ENCODE results near the gene VAMP1. TPM values are rescaled to one million over a fixed set of nuclear protein-coding genes. Genes with fewer than 3 reads are reported as not detected.
A peak's percentile ranks its signal among the peaks of the same experiment; 100 is the strongest.

Gene VAMP1
- polyA plus RNA-seq, 1 donor, result 9.6 TPM

DNA sequence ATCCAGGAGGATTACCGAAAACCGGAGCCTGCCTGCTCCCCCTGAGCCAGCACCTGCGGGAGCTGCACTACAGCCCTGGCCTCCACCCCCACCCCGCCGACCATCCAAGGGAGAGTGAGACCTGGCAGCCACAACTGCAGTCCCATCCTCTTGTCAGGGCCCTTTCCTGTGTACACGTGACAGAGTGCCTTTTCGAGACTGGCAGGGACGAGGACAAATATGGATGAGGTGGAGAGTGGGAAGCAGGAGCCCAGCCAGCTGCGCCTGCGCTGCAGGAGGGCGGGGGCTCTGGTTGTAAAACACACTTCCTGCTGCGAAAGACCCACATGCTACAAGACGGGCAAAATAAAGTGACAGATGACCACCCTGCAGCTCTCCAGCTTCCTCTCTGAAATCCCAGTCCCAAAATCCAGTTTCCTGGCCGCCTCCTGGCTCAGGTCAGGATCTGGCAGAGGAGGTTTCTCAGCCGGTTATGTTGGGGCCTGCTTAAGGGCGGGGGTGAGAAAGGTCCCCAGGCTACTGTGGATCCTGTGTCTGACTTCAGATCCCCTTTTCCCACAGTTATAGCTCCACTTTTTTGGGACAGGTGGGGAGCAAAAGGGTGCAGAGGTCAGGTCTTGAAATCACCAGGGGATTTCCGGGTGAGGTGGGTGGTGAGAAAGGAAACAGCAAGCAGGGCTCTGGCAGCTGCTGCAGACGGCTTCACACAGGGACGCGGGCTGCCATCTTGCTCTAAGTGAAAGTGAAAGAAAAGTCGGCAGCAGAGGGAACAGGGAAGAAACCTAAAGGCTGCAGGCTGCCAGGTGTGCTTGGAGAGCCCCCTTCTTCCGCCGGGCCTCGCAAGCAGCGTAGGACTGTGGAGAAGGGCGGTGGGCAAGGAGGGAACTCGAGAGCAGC, 18.9 kb downstream of the VAMP1 start, which contains the start of gene TAPBPL:
Gene TAPBPL (plus strand): TSS at position 695 of the 897 bp plus-strand sequence. CDS start 207 bp downstream, outside the sequence.
- Histone ChIP-seq H3K4me3 (ENCODE audit: low read length) (peak within 1 kb of the TSS; percentile 75), H3K27me3 (ENCODE audit: control insufficient read depth, insufficient read depth, low read length) (no peaks in the 10 kb centered on the region), H3K4me1 (ENCODE audit: control insufficient read depth, insufficient read depth, low read length) (peaks cover 17% of the 10 kb centered on the region), H3K27ac (ENCODE audit: low read length) (peak within 1 kb of the TSS; percentile 96), H3K9me3 (ENCODE audit: control insufficient read depth, low read depth, low read length) (no peaks in the 10 kb centered on the region), H3K36me3 (ENCODE audit: control insufficient read depth, insufficient read depth, low read length) (peaks cover 24% of the 10 kb centered on the region)
- DNase-seq, result peak; percentile 87 to 94
- WGBS (ENCODE audit: insufficient coverage, low lambda C conversion rate), result no CpG with 5 or more reads among the region's 27 CpGs

DNA sequence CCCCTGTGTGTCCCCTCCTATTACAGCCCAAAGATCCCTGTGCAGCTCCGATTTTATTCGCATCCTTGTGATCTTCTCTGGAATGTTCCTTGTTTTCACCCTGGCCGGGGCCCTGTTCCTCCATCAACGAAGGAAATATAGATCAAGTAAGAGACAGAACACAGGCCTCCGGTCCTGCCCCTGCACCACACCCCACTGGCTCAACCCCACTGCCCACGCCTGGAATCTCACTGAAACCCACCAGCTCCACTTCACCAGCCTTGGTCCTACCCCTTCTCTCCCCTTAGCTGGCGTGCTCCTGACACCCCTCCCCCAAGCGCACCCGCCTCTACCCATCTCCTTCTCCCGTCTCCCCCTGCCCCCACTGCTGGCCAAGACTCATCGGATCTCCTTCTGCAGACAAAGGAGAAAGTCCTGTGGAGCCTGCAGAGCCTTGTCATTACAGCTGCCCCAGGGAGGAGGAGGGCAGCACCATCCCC, 19.6 kb downstream of the VAMP1 start:
- peak overlapping the region; percentile 75 for H3K4me3 ChIP-seq (ENCODE audit: low read length)
- peak overlapping the region; percentile 96 for H3K27ac ChIP-seq (ENCODE audit: low read length)
- H3K27me3 ChIP-seq (ENCODE audit: control insufficient read depth, insufficient read depth, low read length), result no peaks in the 10 kb centered on the region
- WGBS (ENCODE audit: insufficient coverage, low lambda C conversion rate), result no CpG with 5 or more reads among the region's 11 CpGs
- no peaks in the 10 kb centered on the region for H3K9me3 ChIP-seq (ENCODE audit: control insufficient read depth, low read depth, low read length)
- DNase-seq, result no peak
- peaks cover 17% of the 10 kb centered on the region for H3K4me1 ChIP-seq (ENCODE audit: control insufficient read depth, insufficient read depth, low read length)
- peaks cover 31% of the 10 kb centered on the region for H3K36me3 ChIP-seq (ENCODE audit: control insufficient read depth, insufficient read depth, low read length)

DNA sequence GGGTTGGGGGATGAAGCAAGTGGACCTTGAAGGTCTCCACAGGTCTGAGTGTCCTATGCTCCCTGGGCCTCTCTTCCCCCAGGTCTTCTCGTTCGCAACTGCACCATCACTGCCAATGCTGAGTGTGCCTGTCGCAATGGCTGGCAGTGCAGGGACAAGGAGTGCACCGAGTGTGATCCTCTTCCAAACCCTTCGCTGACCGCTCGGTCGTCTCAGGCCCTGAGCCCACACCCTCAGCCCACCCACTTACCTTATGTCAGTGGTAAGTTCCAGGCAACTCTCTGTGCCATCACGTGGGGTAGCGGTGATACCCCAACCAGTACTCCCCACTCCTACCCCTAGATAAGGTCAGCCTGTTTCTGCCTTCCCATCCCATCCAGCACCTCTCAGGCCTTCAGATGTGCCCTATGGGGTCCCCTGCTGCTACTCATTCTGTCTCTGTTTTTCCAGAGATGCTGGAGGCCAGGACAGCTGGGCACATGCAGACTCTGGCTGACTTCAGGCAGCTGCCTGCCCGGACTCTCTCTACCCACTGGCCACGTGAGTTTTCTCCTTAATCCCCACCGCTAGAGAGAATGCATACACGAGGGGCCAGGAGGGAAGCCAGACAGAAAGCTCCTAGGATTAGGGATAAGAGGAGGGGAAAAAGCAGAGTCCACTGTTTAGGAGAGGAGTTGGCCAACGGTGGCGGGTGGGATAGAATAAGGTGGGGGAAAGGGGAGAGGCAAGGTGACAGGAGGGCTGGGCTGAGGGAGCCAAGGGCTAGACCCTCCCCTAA, 20.2 kb downstream of the VAMP1 start:
- Histone ChIP-seq H3K9me3 (ENCODE audit: control insufficient read depth, low read depth, low read length) (no peaks in the 10 kb centered on the region), H3K27me3 (ENCODE audit: control insufficient read depth, insufficient read depth, low read length) (no peaks in the 10 kb centered on the region), H3K36me3 (ENCODE audit: control insufficient read depth, insufficient read depth, low read length) (peaks cover 35% of the 10 kb centered on the region), H3K27ac (ENCODE audit: low read length) (peak overlapping the region; percentile 96), H3K4me1 (ENCODE audit: control insufficient read depth, insufficient read depth, low read length) (peaks cover 17% of the 10 kb centered on the region), H3K4me3 (ENCODE audit: low read length) (peak overlapping the region; percentile 75)
- WGBS (ENCODE audit: insufficient coverage, low lambda C conversion rate), result no CpG with 5 or more reads among the region's 16 CpGs
- DNase-seq, result no peak

DNA sequence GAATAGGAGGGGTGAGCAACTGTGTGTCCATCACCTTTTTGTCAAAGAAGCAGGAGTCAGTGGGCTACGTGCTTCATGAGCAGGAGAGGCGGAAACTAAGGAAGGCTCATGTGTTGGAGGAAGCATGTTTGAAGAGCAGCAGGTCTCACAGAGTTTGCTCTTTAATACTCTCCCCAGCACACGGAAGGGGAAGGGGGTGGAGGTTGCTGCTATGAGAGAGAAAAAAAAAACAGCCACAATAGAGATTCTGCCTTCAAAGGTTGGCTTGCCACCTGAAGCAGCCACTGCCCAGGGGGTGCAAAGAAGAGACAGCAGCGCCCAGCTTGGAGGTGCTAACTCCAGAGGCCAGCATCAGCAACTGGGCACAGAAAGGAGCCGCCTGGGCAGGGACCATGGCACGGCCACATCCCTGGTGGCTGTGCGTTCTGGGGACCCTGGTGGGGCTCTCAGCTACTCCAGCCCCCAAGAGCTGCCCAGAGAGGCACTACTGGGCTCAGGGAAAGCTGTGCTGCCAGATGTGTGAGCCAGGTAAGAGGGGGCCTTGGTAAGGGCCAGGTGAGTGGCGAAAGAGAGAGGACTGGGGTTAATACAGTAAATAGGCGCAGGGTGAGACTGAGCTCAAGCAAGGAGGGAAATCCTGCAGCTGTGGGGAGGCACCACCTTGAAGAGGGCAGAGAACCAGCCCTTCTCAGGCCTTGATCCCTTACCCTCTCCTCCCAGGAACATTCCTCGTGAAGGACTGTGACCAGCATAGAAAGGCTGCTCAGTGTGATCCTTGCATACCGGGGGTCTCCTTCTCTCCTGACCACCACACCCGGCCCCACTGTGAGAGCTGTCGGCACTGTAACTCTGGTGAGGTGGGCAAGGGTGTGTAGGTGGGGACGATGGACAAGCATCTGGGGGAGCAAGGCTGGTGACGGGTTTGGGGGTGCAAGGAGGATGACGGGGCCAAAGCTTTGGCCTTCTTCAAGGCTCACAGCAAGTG, 25.5 kb downstream of the VAMP1 start, which contains the start of gene CD27:
Gene CD27 (plus strand): TSS at position 252 of the 985 bp plus-strand sequence. CDS start 141 bp downstream, at position 393.
- WGBS (ENCODE audit: insufficient coverage, low lambda C conversion rate), result no CpG with 5 or more reads among the region's 16 CpGs
- Histone ChIP-seq H3K4me3 (ENCODE audit: low read length) (no peak within 1 kb of the TSS), H3K27me3 (ENCODE audit: control insufficient read depth, insufficient read depth, low read length) (no peaks in the 10 kb centered on the region), H3K36me3 (ENCODE audit: control insufficient read depth, insufficient read depth, low read length) (peaks cover 31% of the 10 kb centered on the region), H3K4me1 (ENCODE audit: control insufficient read depth, insufficient read depth, low read length) (no peaks in the 10 kb centered on the region), H3K9me3 (ENCODE audit: control insufficient read depth, low read depth, low read length) (no peaks in the 10 kb centered on the region), H3K27ac (ENCODE audit: low read length) (no peak within 1 kb of the TSS)
- no peak for DNase-seq

DNA sequence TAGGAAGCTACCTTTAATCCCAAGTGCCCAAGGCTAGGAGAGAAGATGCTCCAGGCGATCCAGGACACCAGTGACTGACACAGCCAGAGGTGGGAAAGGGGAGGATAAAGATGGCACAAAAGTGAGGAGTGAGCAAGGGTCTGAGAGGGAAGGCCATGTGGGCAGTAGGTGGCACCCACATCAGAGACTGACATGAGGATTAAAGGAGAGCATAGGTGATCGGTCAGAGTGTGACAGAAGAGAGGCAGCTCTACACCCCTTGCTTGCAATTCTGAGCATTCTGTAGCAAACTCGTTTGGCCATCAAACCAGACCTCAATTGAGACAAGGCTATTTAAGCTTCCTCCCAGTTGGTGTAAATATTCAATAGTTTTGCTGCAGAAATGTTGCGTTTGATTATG, 26.4 kb downstream of the VAMP1 start:
- Histone ChIP-seq H3K27ac (ENCODE audit: low read length) (no peak overlapping the region), H3K36me3 (ENCODE audit: control insufficient read depth, insufficient read depth, low read length) (peaks cover 31% of the 10 kb centered on the region), H3K4me1 (ENCODE audit: control insufficient read depth, insufficient read depth, low read length) (no peaks in the 10 kb centered on the region), H3K9me3 (ENCODE audit: control insufficient read depth, low read depth, low read length) (no peaks in the 10 kb centered on the region), H3K27me3 (ENCODE audit: control insufficient read depth, insufficient read depth, low read length) (no peaks in the 10 kb centered on the region), H3K4me3 (ENCODE audit: low read length) (no peak overlapping the region)
- no peak for DNase-seq
- no CpG with 5 or more reads among the region's 4 CpGs for WGBS (ENCODE audit: insufficient coverage, low lambda C conversion rate)

DNA sequence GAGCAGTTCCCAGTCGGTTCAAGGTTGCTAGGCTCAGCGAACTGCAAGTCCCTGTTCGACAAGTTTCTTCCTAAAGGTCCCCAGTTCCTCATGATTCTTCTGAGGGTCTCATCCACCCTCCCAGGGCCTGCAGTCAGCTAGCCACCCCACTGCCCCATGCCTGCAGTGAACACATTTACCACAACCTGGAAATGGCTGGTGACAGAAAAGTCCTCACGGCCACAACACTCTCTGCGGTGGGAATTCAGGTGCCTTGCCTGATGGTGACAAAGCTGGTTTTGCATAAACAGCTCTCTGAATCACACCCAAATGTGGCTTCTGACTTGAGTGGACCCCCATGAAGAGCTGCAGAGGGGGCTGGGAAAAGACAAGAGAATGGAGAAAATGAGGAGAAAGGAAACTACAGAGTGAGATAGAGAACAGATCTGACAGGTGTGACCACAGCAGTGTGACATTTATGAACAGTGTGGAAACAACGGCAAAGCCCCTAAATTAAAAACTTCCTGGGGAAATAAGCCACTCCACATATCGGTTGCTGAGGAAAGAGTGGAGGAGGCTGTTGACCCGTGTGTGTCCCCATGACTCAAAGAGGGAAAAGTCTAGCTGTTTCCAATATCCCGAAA, 27.0 kb downstream of the VAMP1 start:
- H3K4me3 ChIP-seq (ENCODE audit: low read length), result no peak overlapping the region
- no peaks in the 10 kb centered on the region for H3K9me3 ChIP-seq (ENCODE audit: control insufficient read depth, low read depth, low read length)
- no CpG with 5 or more reads among the region's 9 CpGs for WGBS (ENCODE audit: insufficient coverage, low lambda C conversion rate)
- H3K4me1 ChIP-seq (ENCODE audit: control insufficient read depth, insufficient read depth, low read length), result no peaks in the 10 kb centered on the region
- H3K36me3 ChIP-seq (ENCODE audit: control insufficient read depth, insufficient read depth, low read length), result peaks cover 31% of the 10 kb centered on the region
- DNase-seq, result no peak
- H3K27ac ChIP-seq (ENCODE audit: low read length), result no peak overlapping the region
- no peaks in the 10 kb centered on the region for H3K27me3 ChIP-seq (ENCODE audit: control insufficient read depth, insufficient read depth, low read length)

DNA sequence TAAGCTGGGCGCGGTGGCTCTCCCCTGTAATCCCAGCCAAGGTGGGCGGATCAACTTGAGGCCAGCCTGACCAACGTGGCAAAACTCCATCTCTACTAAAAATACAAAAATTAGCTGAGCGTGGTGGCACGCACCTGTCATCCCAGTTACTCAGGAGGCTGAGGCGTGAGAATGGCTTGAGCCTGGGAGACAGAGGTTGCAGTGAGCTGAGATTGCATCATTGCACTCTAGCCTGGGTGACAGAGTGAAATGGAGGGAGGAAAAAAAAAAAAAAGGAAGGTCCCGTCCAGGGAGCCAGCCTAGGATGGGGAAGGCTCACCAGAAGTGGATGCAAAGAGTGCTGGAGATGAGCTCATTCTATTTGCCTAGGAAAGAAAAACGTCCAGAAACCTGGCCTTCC, 27.6 kb downstream of the VAMP1 start:
- Histone ChIP-seq H3K9me3 (ENCODE audit: control insufficient read depth, low read depth, low read length) (no peaks in the 10 kb centered on the region), H3K27me3 (ENCODE audit: control insufficient read depth, insufficient read depth, low read length) (no peaks in the 10 kb centered on the region), H3K4me3 (ENCODE audit: low read length) (no peak overlapping the region), H3K27ac (ENCODE audit: low read length) (no peak overlapping the region), H3K36me3 (ENCODE audit: control insufficient read depth, insufficient read depth, low read length) (peaks cover 29% of the 10 kb centered on the region), H3K4me1 (ENCODE audit: control insufficient read depth, insufficient read depth, low read length) (no peaks in the 10 kb centered on the region)
- no peak for DNase-seq
- WGBS (ENCODE audit: insufficient coverage, low lambda C conversion rate), result no CpG with 5 or more reads among the region's 9 CpGs

DNA sequence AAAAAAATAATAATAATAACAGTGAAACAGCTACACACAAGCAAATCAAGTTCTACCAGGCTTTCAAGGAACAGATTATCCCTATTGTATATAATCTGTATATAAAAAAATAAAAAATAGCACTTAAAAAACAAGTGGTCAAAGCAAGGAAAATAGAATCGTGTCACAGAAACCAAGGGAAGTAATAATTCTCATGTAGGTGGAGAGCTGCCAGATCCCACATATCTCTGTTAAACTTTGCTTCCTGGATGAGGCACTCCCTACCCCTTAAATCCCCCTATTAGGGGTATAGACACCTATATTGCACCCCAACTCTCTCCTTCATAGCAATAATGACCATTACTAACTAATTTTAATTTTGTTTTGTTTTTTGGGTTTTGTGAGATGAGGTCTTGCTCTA, 30.1 kb downstream of the VAMP1 start:
- Histone ChIP-seq H3K27ac (ENCODE audit: low read length) (no peak overlapping the region), H3K9me3 (ENCODE audit: control insufficient read depth, low read depth, low read length) (no peaks in the 10 kb centered on the region), H3K27me3 (ENCODE audit: control insufficient read depth, insufficient read depth, low read length) (no peaks in the 10 kb centered on the region), H3K36me3 (ENCODE audit: control insufficient read depth, insufficient read depth, low read length) (peaks cover 11% of the 10 kb centered on the region), H3K4me1 (ENCODE audit: control insufficient read depth, insufficient read depth, low read length) (no peaks in the 10 kb centered on the region), H3K4me3 (ENCODE audit: low read length) (no peak overlapping the region)
- no peak for DNase-seq
- no CpG with 5 or more reads among the region's 1 CpG for WGBS (ENCODE audit: insufficient coverage, low lambda C conversion rate)

DNA sequence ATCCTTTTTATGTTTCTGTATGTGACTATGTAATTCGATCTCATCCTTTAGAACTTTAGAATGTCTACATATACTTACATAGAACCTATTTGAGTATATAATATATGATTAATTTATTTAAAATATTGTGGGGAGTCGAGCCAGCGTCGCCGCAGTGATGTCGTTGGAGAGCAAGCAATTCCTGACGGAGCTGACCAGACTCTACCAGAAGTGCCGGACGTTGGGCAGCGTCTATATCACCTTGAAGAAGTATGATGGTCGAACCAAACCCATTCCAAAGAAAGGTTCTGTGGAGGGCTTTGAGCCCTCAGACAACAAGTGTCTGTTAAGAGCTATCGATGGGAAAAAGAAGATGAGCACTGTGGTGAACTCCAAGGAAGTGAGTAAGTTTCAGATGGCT, 32.1 kb downstream of the VAMP1 start:
- Histone ChIP-seq H3K4me1 (ENCODE audit: control insufficient read depth, insufficient read depth, low read length) (no peaks in the 10 kb centered on the region), H3K27ac (ENCODE audit: low read length) (no peak overlapping the region), H3K4me3 (ENCODE audit: low read length) (no peak overlapping the region), H3K9me3 (ENCODE audit: control insufficient read depth, low read depth, low read length) (no peaks in the 10 kb centered on the region), H3K36me3 (ENCODE audit: control insufficient read depth, insufficient read depth, low read length) (peaks cover 5% of the 10 kb centered on the region), H3K27me3 (ENCODE audit: control insufficient read depth, insufficient read depth, low read length) (no peaks in the 10 kb centered on the region)
- no peak for DNase-seq
- WGBS (ENCODE audit: insufficient coverage, low lambda C conversion rate), result no CpG with 5 or more reads among the region's 12 CpGs

All from large intestine (tissue), 3 donors.